GM18526 (cell line): ENCODE measurements around the gene CENPO.

Source experiments
- POLR2A ChIP-seq: IDR thresholded peaks from 3 replicates; pipeline ENCODE4 v1.6.1; 2011; ENCODE audit not compliant: insufficient read length; ENCODE audit errors: extremely low read depth

The CENPO gene

DNA sequence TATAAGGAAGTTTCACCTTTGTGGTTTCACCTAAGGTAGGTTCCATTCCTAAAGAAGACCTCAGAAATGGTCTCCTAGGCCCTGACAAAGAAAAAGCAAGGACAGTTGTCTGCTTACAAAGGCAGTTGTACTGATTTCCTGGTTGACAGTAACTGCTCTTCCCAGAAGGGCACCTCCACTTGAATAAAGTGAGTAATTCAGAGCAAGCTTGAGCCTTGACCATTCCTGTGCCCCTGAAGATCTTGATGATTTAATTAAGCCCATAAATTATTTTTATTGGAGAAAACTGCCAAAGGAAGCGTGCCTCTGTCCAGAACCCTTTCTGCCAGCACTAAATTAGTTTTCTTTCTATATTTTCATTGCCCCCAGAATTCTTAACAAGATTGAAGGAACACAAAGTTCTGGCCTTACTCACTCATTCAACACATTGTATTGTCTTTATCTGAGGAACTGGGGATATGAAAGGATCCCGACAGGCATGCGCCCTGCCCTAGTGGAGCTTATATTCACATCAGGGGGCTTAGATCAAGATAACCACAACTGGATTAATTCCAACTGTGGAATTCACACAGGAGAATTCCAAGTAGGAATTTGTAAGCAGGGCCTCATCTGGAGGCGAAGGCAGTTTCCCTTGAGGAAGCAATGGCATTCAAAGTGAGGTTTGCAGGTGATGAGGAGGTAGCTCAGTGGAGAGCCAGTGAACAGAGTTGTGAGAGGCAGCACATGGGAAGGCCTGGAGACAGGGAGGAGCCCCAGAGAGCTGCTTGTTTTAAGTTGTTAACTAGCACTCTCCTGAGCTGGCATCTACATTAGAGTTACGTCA, 21.2 kb upstream of the CENPO start:
- no peak for TF ChIP-seq POLR2A

DNA sequence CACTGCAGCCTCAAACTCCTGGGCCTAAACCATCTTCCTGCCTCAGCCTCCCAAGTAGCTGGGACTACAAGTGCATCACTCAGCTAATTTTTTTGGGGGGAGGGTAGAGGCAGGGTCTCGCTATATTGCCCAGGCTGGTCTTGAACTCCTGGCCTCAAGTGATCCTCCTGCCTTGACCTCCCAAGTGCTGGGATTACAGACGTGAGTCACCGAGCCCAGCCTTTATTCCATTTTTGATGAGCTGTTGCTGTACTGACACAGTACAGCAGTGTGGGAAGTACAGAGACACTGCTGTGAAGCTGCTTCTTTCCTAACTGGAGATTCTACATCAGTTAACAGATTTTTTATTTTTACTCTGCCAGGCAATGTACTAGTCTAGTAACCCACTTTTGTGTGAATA, 18.9 kb upstream of the CENPO start:
- no peak for TF ChIP-seq POLR2A

- no peak for TF ChIP-seq POLR2A
Measured at GRCh38 chr2:24779116-24779515, 14.1 kb upstream of the CENPO start.

GRCh38 chr2:24783641-24784040, 9.6 kb upstream of the CENPO start:
- no peak for TF ChIP-seq POLR2A

DNA sequence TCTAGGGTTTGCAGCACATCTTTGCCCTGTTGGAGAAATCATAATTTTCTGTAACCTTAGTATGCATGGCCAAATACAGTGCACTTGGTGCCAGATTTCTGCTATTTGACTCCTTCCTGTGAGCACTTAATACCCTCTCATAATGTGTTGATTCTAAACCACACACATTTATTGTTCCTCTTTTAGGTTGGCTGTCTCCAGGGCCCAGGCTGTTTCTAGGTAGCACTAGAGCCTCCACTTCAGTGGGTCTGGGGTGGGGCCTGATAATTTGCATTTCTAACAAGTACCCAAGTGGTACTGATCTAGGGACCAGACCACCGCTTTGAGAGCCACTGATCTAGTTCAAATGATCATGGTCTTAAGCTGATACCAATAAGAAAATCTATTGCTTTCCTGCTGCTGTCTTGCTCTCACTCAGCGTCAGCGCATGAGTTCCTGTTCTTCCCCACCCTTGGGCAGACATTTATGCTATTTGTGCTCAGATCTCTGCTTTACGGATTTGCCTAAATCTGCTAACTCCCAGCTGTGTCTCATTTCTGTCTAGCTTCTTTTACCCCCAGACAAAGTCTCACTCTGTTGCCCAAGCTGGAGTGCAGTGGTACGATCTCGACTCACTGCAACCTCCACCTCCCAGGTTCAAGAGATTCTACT, 7.4 kb upstream of the CENPO start:
- TF ChIP-seq POLR2A, result no peak

DNA sequence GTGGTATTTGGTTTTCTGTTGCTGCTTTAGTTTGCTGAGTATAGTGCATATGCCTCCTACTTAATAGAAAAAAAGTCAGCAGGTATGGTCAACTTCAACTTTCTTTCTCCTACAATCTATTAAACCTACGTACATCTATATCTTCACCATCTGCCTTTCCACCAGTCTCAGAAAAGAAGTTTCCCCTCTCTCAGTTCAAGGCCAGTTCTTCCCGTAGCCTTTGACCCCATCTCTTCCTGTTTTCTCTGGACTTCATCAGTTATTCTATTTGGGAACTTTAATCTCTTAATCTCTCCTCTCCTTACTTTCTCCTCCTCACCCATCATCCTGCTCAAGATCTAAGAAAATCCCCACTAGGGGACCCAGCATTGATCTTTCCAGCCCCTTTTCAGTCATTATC, 5.7 kb upstream of the CENPO start:
- TF ChIP-seq POLR2A, result no peak

DNA sequence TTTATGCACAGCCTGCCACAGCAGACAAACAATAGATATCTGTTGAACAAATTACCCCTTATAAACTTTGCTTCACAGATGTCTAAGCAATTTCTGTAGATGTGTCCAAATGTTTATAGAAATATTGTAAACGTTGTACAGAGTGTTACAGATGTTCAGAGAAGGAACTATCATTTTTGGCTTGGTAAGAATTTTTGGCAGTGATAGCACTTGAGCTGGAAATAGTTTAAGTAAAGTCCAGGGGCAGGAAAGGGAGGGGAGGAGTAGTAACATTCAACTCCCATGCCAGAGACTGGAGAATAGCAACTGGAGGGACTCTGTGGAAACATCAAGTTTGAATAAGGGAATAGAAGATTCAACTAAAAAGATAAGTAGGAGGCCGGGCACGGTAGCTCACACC, 4.4 kb upstream of the CENPO start:
- TF ChIP-seq POLR2A, result no peak

- TF ChIP-seq POLR2A, result no peak
Measured at GRCh38 chr2:24791452-24791851, 1.8 kb upstream of the CENPO start.

- no peak for TF ChIP-seq POLR2A
Measured at GRCh38 chr2:24792542-24792873, 717 bp upstream of the CENPO start.

GRCh38 chr2:24793761-24794435, 673 bp downstream of the CENPO start:
- no peak for TF ChIP-seq POLR2A

DNA sequence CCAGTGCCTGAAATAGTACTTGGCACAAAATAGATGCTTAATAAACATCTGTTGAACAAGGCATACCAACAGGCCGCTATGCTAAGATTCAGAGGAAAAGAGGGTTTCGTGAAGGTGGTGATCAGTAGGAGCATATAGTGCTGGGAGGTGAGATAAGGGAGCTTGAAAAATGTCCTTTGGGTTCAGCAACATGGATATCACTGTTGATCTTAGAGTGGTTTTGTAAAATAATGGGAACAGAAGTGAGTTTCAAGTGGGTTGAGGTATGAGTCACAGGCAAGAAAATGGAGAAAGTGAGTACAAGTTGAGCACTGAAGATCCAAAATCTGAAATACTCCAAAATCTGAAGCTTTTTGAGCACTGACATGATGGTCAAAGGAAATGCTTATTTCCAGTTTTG, 4.4 kb downstream of the CENPO start:
- TF ChIP-seq POLR2A, result no peak

DNA sequence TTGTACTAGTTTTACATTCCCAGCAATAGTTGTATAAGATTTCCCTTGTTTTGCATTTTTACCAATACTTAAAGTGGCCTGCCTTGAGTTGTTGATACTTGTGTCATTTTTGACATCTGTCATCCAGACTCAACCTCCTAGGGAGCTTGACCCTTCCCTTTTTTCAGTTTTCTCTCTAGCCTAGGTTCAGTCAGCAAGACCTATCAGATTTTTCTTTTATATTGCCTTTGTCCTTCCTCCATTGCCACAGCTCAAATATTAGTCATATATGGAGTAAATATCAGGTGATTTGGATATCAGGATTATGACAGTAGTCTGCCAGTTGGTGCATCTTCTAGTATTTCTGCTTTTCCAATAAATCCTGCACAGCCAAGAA, 13.4 kb downstream of the CENPO start:
- TF ChIP-seq POLR2A, result no peak

DNA sequence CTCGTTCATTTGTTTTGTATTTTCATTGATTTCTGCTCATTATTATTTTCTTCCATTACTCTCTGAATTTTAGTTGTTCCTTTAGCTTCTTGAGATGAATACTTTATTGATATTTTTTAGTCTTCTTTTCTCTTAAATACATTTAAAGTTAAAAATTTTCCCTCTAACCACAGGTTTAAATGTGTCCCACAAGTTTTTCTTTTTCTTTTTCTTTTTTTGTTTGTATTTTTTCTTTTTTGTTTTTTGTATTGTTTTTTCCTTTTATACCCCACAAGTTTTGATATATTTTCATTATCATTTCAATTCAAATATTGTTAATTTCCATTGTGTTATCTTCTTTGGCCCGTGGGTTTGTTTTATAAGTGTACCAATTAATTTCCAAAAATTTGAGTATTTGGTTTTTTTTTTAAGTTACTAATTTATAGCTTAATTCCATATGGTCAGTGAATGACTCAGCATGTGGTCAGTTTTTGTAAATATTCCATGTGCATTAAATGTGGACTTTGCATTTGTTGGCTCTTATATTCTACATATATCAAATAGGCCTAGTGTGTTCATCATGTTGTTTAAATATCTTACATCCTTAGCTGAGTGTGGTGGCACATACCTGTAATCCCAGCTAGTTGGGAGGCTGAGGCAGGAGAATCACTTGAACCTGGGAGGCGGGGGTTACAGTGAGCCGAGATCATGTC, 16.2 kb downstream of the CENPO start:
- no peak for TF ChIP-seq POLR2A

- TF ChIP-seq POLR2A, result no peak
Measured at GRCh38 chr2:24813691-24814137, 20.5 kb downstream of the CENPO start.

GRCh38 chr2:24814516-24814915, 21.3 kb downstream of the CENPO start:
- no peak for TF ChIP-seq POLR2A

DNA sequence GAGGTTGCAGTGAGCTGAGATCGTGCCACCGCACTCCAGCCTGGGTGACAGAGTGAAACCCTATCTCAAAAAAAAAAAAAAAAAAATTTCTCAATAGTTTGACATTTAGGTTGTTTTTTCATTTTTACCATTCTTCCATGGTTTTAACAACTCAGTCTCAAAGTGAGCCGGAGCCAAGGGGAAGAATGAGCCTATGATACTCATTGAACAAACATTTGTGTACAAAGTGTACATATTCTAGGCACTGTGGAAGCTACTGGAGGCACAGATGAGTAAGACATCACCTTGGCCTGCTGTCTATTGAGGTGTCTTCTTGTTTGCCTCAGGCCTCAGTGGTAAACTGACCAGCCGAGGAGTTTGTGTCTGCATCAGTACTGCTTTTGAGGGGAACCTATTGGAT, 21.9 kb downstream of the CENPO start:
- TF ChIP-seq POLR2A, result no peak
